Body of pancreas (tissue), 4 donors: Measurements from ENCODE around the gene ARHGDIG. TPM values are rescaled to one million over a fixed set of nuclear protein-coding genes. Genes with fewer than 3 reads are reported as not detected.
"Not testable (repeated sequence)": the region's sequence is repeated elsewhere in the genome, so short reads cannot be mapped to it uniquely, and the experiment has no call there.

ENCODE experiments used
- ATAC-seq: fragments of 150-250 bp; one replicate; pipeline ENCODE4 v1.9.1; 2016
- DNase-seq, 4 donors: peaks; one replicate each; pipeline ENCODE4 v3.0.0-alpha.2; 2019
- H3K27ac ChIP-seq, 4 donors: fragments of 200-600 bp; sonication (generic); 1 replicate in 3 of 4; 2 replicates in 1 of 4; pipeline versions ENCODE4 v1.5.1 to v1.6.1; 2016 to 2019; ENCODE audit warnings: mild to moderate bottlenecking in 1 of 4, mixed read lengths in 1 of 4, moderate library complexity in 1 of 4
- H3K27me3 ChIP-seq, 2 donors: fragments of 200-600 bp; sonication (generic); one replicate each; pipeline ENCODE4 v1.6.0; 2016; ENCODE audit warnings: mild to moderate bottlenecking in 1 of 2
- H3K36me3 ChIP-seq, 2 donors: fragments of 200-600 bp; sonication (generic); replicated peaks in 1 of 2; 2 replicates each; pipeline ENCODE4 v1.5.1; 2016; ENCODE audit warnings: low read depth in 2 of 2; ENCODE audit not compliant: insufficient read depth in 1 of 2
- H3K4me1 ChIP-seq: fragments of 200-600 bp; sonication (generic); one replicate; pipeline ENCODE4 v1.6.0; 2016
- H3K4me3 ChIP-seq, 2 donors: fragments of 200-600 bp; sonication (generic); 1 replicate in 1 of 2; 2 replicates in 1 of 2; pipeline ENCODE4 v1.5.1; 2016 to 2019
- H3K9me3 ChIP-seq, 3 donors: fragments of 200-600 bp; sonication (generic); 1 replicate in 2 of 3; 2 replicates in 1 of 3; pipeline ENCODE4 v1.5.1; 2016
- CTCF ChIP-seq, 7 experiments: fragments of 450-650 bp in 4 of 7; fragments of 200-600 bp in 3 of 7; sonication (generic) in 3 of 7; IDR thresholded peaks; one replicate each; pipeline ENCODE4 v1.5.1; 2016 to 2019; ENCODE audit warnings: antibody characterized with exemption in 7 of 7
- POLR2A ChIP-seq, 3 donors: fragments of 450-650 bp; IDR thresholded peaks; one replicate each; pipeline ENCODE4 v1.6.1; 2016; ENCODE audit warnings: antibody characterized with exemption in 3 of 3, mild to moderate bottlenecking in 2 of 3
- WGBS, 2 donors: methylation state at CpG; one replicate each; pipeline ENCODE4 v1.1.5; 2017; 5-methylcytosine and 5-hydroxymethylcytosine counted together
- intact Hi-C: fragments of 100-400 bp; cut with DNase I; formaldehyde crosslinking; loops from one replicate; pipeline ENCODE4 v1.15.1; 2023
- total RNA-seq, 2 donors: library from RNA; depleted of rRNA; stranded (reverse); fragments of >200 nt; gene quantifications; one replicate each; pipeline ENCODE4 v1.1.0, GENCODE V29; 2016

Gene ARHGDIG
- total RNA-seq, 2 donors from 2014 or later: 102 to 140 TPM

GRCh38 chr16:324451-325334 lies 44.3 kb downstream of the ARHGDIG start:
- Histone ChIP-seq H3K9me3 (no peaks in the 10 kb centered on the region), H3K36me3 (no peaks in the 10 kb centered on the region), H3K4me3 (no peak overlapping the region), H3K4me1 (peaks cover 21% of the 10 kb centered on the region), H3K27me3 (no peaks in the 10 kb centered on the region), H3K27ac (no peak overlapping the region)
- TF ChIP-seq POLR2A (IDR thresholded peaks at IDR 0.05): no peak
- no peak for TF ChIP-seq CTCF (IDR thresholded peaks at IDR 0.05)
- 70 to 91% methylated on average over 11 to 48 of the region's 55 CpGs for WGBS, 2 donors
- intact Hi-C loops: no loop called here
- ATAC-seq: no peak
- no peak for DNase-seq

- Histone ChIP-seq H3K4me3 (no peak overlapping the region), H3K9me3 (no peaks in the 10 kb centered on the region), H3K27me3 (no peaks in the 10 kb centered on the region), H3K4me1 (peaks cover 21% of the 10 kb centered on the region), H3K27ac (peak overlapping the region in 1 of 4 donors; percentile 24), H3K36me3 (no peaks in the 10 kb centered on the region)
- ATAC-seq: no peak
- DNase-seq: no peak
- WGBS, 2 donors: 83 to 92% methylated on average over 14 to 28 of the region's 28 CpGs
- TF ChIP-seq POLR2A (IDR thresholded peaks at IDR 0.05) (no peak), CTCF (IDR thresholded peaks at IDR 0.05) (no peak)
- intact Hi-C loops: no loop called here
Measured at GRCh38 chr16:325375-326145, 45.2 kb downstream of the ARHGDIG start.

- intact Hi-C loops: no loop called here
- TF ChIP-seq CTCF (IDR thresholded peaks at IDR 0.05) (no peak), POLR2A (IDR thresholded peaks at IDR 0.05) (no peak)
- no peak overlapping the region for H3K4me3 ChIP-seq
- ATAC-seq: no peak
- no peaks in the 10 kb centered on the region for H3K27me3 ChIP-seq
- DNase-seq: no peak
- peaks cover 21% of the 10 kb centered on the region for H3K4me1 ChIP-seq
- no peaks in the 10 kb centered on the region for H3K36me3 ChIP-seq
- no peaks in the 10 kb centered on the region for H3K9me3 ChIP-seq
- H3K27ac ChIP-seq: no peak overlapping the region
- 87 to 100% methylated on average over 1 to 2 of the region's 2 CpGs for WGBS, 2 donors
Measured at GRCh38 chr16:330741-331140, 50.4 kb downstream of the ARHGDIG start.

- H3K27ac ChIP-seq, H3K9me3 ChIP-seq, H3K36me3 ChIP-seq, DNase-seq, intact Hi-C loops, H3K27me3 ChIP-seq, ATAC-seq, H3K4me3 ChIP-seq: not testable (repeated sequence)
- 67 to 76% methylated on average over 6 of the region's 6 CpGs for WGBS, 2 donors
- peaks cover 21% of the 10 kb centered on the region for H3K4me1 ChIP-seq
Measured at GRCh38 chr16:331181-331814, 50.9 kb downstream of the ARHGDIG start.

Other genes with a start within 250 kb of the ARHGDIG start
- gene POLR3K, start 227.0 kb upstream of the ARHGDIG start, total RNA-seq: 1 to 10 TPM; 2.6 to 5.6 TPM
- gene SNRNP25, start 226.8 kb upstream of the ARHGDIG start, total RNA-seq: 10 to 100 TPM; 13.2 to 13.5 TPM
- 10 to 100 TPM; 16.3 to 27.7 TPM for gene RHBDF1, start 208.0 kb upstream of the ARHGDIG start, total RNA-seq
- gene MPG, start 202.4 kb upstream of the ARHGDIG start, total RNA-seq: 10 to 100 TPM; 65.6 to 66.9 TPM
- gene NPRL3, start 141.9 kb upstream of the ARHGDIG start, total RNA-seq: 10 to 100 TPM; 10.6 to 23.7 TPM
- gene HBZ, start 127.9 kb upstream of the ARHGDIG start, total RNA-seq: not detected
- not detected for gene HBM, start 114.6 kb upstream of the ARHGDIG start, total RNA-seq
- 10 to 100 TPM in 1 of 2 donors, 1 to 10 TPM in 1; 6.0 to 23.4 TPM for gene HBA2, start 107.7 kb upstream of the ARHGDIG start, total RNA-seq
- gene HBA1, start 103.9 kb upstream of the ARHGDIG start, total RNA-seq: not detected
- not detected for gene HBQ1, start 100.1 kb upstream of the ARHGDIG start, total RNA-seq
- gene LUC7L, start 51.1 kb upstream of the ARHGDIG start, total RNA-seq: 100 to 1,000 TPM; 106 to 162 TPM
- gene FAM234A, start 45.8 kb upstream of the ARHGDIG start, total RNA-seq: 10 to 100 TPM; 44.2 to 50.8 TPM
- 10 to 100 TPM; 15.6 to 95.9 TPM for gene RGS11, start 4.6 kb upstream of the ARHGDIG start, total RNA-seq
- 1,000 to 10,000 TPM in 1 of 2 donors, 100 to 1,000 TPM in 1; 517 to 2,271 TPM for gene PDIA2, start 2.6 kb downstream of the ARHGDIG start, total RNA-seq
- 10 to 100 TPM; 14.8 TPM for gene AXIN1, start 72.1 kb downstream of the ARHGDIG start, total RNA-seq
- 10 to 100 TPM; 22.1 to 31.0 TPM for gene MRPL28, start 89.9 kb downstream of the ARHGDIG start, total RNA-seq
- gene PGAP6, start 101.4 kb downstream of the ARHGDIG start, total RNA-seq: 100 to 1,000 TPM in 1 of 2 donors, 10 to 100 TPM in 1; 83.8 to 113 TPM
- 10 to 100 TPM; 20.2 to 33.0 TPM for gene NME4, start 116.6 kb downstream of the ARHGDIG start, total RNA-seq
- gene DECR2, start 121.3 kb downstream of the ARHGDIG start, total RNA-seq: 10 to 100 TPM; 38.9 to 41.2 TPM
- gene RAB11FIP3, start 145.1 kb downstream of the ARHGDIG start, total RNA-seq: 100 to 1,000 TPM in 1 of 2 donors, 10 to 100 TPM in 1; 50.1 to 122 TPM
- gene CAPN15, start 247.1 kb downstream of the ARHGDIG start, total RNA-seq: 100 to 1,000 TPM in 1 of 2 donors, 10 to 100 TPM in 1; 48.0 to 104 TPM